ENCODE data around the gene CHKA.
"Not testable (repeated sequence)": the region's sequence is repeated elsewhere in the genome, so short reads cannot be mapped to it uniquely, and the experiment has no call there.

CHKA gene

GRCh38 chr11:68115285-68115684, 5.9 kb downstream of the CHKA start:
- no peak for DNase-seq (ENCODE audit: low spot score)

DNA sequence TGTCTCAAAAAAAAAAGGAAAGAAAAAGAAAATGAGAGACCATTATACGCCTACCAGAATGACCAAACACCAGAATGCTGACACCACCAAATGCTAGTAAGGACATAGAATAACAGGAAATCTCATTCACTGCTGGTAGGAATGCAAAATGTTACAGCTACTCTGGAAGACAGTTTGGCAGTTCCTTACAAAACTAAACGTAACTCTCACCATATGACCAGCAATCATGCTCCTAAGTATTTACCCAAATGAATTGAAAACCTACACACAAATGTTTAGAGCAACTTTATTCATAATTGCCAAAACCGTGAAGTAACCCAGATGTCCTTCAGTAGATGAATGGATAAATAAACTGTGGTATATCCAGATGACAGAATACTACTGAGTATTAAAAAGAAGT, 7.2 kb downstream of the CHKA start:
- DNase-seq (ENCODE audit: low spot score) = no peak

DNA sequence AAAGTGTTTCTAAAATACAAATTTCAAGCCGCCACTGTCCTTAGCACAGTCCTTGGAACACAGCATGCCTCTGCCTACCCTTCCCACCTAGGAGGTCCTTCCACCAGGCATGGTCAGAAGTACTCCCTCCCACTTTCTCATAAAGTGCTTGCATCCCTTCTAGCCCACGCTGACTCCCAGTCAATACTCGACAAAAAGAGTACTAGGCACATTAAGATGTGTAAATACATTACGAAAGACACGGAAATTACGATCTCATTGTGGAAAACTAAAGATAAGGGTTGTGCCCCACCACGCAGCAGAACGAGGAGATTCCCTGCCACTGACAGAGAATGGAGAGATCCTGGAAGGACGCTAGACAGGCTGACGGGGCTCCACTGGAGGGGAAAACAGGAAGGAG, 13.5 kb downstream of the CHKA start:
- no peak for DNase-seq (ENCODE audit: low spot score)

DNA sequence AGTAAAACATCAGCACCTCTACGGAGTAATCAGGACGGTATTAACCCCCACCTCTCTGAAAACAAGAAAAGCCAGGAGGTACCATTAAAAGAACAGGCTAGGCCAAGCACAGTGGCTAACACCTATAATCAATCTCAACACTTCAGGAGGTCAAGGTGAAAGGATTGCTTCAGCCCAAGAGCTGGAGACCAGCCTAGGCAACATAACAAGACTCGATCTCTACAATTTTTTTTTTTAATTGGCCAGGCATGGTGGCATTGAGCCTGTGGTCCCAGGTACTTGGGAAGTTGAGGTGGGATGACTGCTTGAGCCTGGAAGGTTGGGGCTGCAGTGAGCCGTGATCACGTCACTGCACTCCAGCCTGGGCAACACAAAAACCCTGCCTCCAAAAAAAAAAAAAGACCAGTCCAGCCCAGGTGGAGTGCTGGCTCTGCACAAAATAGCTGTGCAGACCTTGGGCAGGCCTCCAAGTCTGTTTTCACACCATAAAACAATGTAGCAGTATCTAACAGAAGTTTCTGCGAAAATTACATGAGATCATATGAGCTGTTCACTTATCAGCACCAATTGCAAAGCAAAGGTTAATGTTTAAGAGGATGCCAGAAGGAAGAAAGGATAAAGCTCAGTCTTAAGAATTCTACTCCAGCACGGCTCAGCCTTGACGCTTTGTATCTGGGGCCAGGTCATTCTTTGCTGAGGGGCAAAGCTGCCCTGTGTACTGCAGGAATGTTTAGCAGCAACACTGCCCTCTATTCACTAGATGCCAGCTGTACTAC, 14.8 kb downstream of the CHKA start:
- DNase-seq (ENCODE audit: low spot score) = no peak

DNA sequence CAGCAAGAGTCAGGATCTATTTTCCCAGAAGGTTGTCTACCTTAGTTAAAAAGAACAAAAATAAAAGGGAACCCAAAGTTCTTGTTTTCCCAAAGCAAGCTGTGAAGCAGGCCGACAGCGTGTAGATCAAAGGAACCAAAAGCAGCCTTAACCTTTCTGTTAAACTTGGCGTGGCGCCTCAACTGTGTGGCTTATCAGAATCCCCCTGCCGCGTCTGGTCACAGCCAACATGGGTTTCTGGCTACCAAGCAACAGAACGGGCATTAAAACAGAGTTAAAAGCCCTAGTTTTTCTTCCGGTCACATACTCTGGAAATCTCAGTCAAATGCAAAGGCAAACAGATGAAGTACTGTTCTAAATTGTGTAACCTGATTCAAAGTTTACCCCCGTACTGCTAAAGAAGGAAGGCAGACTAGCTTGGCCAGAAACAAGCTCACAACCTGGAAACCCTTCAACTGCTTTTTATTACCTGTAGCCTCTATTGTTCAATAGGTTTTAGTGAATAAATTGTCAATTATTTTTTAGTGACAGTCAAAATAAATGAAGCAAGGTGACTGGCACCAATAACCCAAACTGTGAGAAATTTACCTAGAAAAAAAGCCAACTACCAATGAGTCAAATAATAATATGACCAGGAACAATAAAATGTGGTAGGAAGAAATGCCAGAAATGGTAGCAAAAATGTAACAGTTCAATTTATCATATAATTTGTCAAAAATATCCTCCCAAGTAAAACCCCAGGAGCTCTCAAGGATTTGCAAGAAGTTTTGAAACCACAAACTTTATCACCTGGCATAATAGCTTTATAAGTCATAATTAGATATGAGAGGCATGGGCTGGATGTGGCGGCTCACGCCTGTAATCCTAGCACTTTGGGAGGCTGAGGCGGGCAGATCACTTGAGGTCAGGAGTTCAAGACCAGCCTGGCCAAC, 21.4 kb downstream of the CHKA start:
- no peak for DNase-seq (ENCODE audit: low spot score)

- no peak for DNase-seq (ENCODE audit: low spot score)
Measured at GRCh38 chr11:68099057-68099456, 22.1 kb downstream of the CHKA start.

- DNase-seq (ENCODE audit: low spot score) = no peak
Measured at GRCh38 chr11:68096962-68097361, 24.2 kb downstream of the CHKA start.

- no peak for DNase-seq (ENCODE audit: low spot score)
Measured at GRCh38 chr11:68093565-68093964, 27.6 kb downstream of the CHKA start.

DNA sequence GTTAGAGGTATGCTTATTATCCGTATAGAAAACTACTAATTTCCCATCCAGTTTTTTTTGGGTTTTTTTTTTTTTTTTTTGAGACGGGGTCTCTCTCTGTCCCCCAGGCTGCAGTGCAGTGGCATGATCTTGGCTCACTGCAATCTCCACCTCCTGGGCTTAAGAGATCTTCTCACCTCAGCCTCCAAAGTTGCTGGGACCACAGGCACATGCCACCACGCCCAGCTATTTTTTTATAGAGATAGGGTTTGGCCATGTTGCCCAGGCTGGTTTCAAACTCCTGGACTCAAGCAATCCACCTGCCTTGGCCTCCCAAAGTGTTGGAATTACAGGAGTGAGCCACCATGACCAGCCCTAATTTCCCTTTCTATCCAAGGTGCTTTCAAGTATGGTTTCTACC, 28.2 kb downstream of the CHKA start:
- DNase-seq (ENCODE audit: low spot score) = not testable (repeated sequence)

DNA sequence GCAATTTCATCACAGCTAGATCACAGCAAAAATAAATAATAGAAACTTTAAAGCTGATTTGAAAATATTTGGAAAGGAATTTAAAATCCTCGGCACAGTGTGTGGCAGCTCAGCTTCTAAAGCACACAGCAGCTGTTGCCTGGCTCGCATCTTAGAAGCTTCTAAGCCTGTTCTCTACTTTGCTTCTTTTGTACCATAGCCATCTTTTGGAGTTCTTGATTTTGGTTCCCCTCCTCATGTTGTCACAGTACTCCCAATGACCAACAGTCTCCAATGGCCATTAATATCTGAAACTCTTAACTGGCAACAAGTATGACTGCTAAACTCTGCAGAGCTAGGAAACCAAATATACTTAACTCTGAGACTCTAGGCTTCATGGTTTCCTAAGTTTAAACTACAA, 28.8 kb downstream of the CHKA start:
- DNase-seq (ENCODE audit: low spot score) = no peak

- peak; percentile 87 for DNase-seq (ENCODE audit: low spot score)
Measured at GRCh38 chr11:68090706-68091105, 30.5 kb downstream of the CHKA start.

DNA sequence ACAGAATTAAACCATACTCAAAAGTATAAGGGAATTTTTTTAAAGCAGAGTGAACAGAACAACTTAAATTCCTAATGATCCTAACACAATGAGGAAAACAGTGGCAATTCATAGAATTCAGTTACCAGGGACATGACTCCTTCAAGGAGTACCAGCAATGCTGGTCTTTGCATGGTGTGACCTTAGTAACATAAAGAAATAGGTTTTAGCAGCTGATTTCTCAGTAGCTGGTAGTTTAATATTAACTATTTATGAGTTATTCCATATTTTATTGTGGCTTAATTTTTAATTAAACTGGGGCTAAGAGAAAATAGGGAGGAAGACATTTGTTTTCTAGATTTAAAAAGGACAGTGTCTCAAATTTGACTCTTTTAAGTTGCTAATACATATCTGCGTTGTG, 30.9 kb downstream of the CHKA start:
- no peak for DNase-seq (ENCODE audit: low spot score)

DNA sequence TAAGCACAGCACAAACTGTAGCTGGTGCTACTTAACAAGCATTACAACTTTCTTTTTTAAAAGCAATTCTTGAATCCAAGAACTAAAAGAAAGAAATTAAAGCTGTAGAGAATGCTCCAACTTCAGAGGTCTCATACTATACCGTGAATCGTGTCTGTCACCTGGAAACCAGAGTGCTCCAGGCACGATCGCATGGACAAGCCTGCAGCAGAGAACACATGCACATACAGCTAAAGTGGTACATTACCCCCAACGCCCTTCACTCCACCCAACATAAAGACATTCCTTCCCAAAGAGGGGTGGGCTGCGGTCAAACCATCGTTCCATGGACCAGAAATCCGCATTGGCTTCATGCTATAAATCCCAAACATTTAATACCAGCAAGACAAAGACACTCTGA, 31.5 kb downstream of the CHKA start:
- no peak for DNase-seq (ENCODE audit: low spot score)

- no peak for DNase-seq (ENCODE audit: low spot score)
Measured at GRCh38 chr11:68083517-68083916, 37.7 kb downstream of the CHKA start.

DNA sequence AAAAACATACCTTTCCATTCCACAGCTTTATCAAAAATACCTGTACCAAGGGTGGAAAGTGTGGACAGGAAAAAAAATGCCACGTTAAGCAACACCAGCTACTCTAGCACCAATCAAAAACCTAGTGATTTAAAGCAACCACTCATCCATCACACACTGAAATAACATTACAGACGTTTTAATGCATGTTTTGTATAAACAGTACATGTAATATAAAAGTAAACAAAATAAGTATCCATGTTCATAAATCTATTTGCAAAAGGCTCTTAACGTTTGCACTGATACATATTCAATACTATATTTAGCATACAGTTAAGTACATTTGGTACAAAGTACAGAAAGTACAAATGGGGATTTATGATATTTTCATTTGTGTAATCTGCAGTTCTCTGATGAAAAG, 38.7 kb downstream of the CHKA start:
- DNase-seq (ENCODE audit: low spot score) = no peak

- DNase-seq (ENCODE audit: low spot score) = no peak
Measured at GRCh38 chr11:68081691-68082090, 39.5 kb downstream of the CHKA start.

- DNase-seq (ENCODE audit: low spot score) = no peak
Measured at GRCh38 chr11:68080860-68081259, 40.3 kb downstream of the CHKA start.

DNA sequence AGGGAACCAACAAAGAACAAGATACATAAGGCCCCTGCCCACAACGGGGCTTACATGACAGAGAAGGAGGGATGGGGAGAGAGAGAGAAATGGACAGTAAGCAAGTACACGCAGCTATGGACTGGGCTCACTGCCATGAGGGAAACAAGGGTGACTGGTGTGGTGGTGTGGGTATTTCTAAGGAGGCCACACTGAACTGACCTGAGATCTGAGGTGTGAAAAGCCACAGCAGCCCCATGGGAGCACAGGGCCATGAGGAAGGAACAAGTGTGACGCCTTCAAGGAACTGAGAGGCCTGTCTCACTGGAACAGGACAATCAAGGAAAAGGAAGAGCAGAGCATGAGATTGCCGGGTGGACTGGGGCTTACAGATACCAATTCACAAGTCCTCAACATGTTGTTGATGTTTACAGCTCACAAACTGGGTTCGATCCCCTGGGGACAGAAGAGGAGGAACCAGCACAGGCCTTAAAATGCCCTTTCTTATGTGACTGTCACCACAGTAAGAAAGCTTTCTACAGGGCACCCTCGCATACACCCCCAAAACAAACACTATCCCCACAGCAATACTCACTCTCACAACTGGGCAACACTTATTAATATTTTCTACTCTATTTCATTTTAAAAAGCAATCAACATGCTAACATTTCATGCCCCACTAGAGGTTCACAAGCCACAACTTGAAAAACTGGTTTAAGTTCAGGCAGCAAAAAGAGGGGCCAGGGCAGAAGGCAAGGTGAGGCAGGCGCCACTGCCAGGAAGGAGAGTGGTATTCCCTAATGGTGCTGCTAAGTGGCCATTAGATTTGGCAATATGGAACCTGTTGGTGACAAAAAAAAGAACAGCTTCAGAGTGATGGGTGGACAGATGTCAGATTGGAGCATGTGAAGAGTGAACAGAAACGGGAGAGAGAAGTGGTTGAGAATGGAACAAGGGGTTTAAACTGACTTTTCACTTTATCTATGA, 43.3 kb downstream of the CHKA start:
- no peak for DNase-seq (ENCODE audit: low spot score)

GRCh38 chr11:68076371-68077042, 44.7 kb downstream of the CHKA start:
- DNase-seq (ENCODE audit: low spot score) = no peak

DNA sequence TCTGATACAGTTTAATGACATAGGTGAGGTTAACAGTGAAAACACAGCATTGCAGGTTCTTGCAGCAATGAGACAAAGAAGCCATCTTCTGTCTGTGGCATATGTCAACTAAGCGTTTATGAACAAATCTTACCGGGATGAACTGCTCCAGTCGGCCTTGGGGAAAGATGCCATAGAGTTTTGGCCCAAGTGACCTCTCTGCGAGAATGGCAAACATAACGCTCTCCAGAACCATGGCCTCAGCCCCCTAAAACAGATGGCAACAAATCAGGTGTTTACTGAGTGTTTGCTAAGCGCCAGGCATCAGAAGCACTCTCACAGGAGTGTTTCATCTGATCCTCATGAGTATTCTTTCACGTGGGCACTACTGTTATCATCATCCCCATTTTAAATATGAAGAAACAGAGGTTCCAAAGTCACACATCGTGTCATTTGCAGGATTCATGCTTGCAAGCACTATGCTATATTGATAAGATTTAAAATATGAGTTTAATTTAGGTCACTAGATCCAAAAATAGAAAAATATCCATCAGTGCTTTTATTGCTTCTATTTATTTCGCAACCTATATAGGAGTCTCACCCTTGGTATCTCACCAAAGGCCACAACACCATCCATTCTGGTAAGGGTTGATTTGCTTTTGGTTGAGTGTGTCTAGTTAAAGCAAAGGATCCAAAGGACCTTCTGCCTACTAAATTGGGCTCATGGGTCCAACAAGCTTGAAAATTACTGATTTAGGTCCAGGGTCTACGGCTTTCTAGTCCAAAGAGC, 46.4 kb downstream of the CHKA start:
- no peak for DNase-seq (ENCODE audit: low spot score)
